SK-N-MC (cell line): ENCODE measurements around the gene OCRL.

Experiments
- EZH2 ChIP-seq: fragments of 200-600 bp; sonication (generic); IDR thresholded peaks from one replicate; pipeline ENCODE4 v1.6.1; 2017; ENCODE audit warnings: antibody characterized with exemption
- FOXP2 ChIP-seq: optimal IDR thresholded peaks from 2 replicates; pipeline ENCODE3; 2011; ENCODE audit warnings: mild to moderate bottlenecking, moderate library complexity; ENCODE audit not compliant: insufficient read depth; ENCODE audit errors: extremely low read length, control extremely low read depth
- POLR2AphosphoS5 ChIP-seq: IDR thresholded peaks from 2 replicates; pipeline ENCODE4 v1.6.1; 2012; ENCODE audit warnings: mild to moderate bottlenecking, low read depth, low read length, borderline replicate concordance

DNA sequence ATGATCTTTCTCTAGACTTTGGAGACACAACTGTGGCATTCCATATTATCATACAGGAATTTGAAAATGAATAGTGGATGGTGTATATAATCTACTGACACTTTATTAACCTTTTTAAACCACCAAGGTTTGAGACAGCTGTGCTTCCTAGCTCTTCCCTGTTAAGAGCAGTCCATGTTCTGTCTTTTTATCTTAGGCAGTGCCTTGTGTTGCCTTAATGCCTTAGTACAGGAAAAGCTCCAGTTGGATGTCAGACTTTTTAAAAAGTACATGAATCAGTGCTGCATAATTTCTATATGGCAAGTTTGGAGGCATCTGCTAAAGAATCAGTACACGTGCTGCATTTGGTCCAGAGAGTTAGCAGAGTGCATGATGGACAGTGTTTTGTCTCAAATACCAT is 45.1 kb downstream of the OCRL start:
- TF ChIP-seq EZH2 = no peak
- TF ChIP-seq POLR2AphosphoS5 = no peak
- TF ChIP-seq FOXP2 = no peak
